ENCODE measurements around the gene ATAD5. TPM values are rescaled to one million over a fixed set of nuclear protein-coding genes. Genes with fewer than 3 reads are reported as not detected.

Gene ATAD5
- total and polyA plus RNA-seq, 2 of the 4 experiments (the other 2 are of a cell fraction) = 1.0 to 1.3 TPM

DNA sequence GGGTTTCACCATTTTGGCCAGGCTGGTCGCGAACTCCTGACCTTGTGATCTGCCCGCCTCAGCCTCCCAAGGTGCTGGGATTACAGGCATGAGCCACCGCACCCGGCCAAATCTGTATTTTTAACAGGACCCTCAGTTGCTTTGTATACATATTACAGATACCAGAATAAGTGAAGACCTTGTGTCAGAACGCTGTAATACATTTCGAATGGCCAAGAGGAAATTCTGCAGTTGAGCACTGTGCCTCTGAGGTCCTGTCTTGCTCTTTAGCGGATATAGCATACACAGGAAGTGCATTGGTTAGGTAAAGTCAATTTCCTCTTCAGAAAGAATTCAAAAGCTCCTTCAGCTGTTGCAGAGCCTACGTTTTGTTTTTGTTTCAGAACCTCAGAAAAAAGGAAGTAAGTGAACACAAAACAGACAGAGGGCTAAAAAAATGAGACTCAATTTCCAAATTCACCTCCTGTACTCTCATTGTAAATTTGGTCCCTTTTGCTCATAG lies 22.9 kb upstream of the ATAD5 start:
- H3K27me3 ChIP-seq (ENCODE audit: control insufficient read depth, insufficient read depth, low read length) = no peaks in the 10 kb centered on the region
- H3K18ac ChIP-seq (ENCODE audit: low read depth, low read length) = no peak overlapping the region
- peaks cover 25 to 59% of the 10 kb centered on the region in 2 experiments for H3K79me1 ChIP-seq (ENCODE audit: low read depth in 1 of 2, low read length in 2 of 2)
- no peak overlapping the region for H2AK9ac ChIP-seq (replicated peaks; ENCODE audit: low read depth, low read length, poor library complexity)
- H3K9ac ChIP-seq (ENCODE audit: low read depth, low read length) = no peak overlapping the region
- dilution Hi-C loops (cut with HindIII; ENCODE audit: low sequenced_read_pairs, unreplicated experiment) (no loop called here), intact Hi-C loops (cut with micrococcal nuclease) (no loop called here), in situ Hi-C loops (cut with MboI; ENCODE audit: low sequenced_read_pairs) (no loop called here)
- no peak overlapping the region for H2AK5ac ChIP-seq (ENCODE audit: low read depth, low read length)
- H3K14ac ChIP-seq (replicated peaks; ENCODE audit: low read depth, low read length) = no peak overlapping the region
- H3K9me1 ChIP-seq (ENCODE audit: insufficient read depth, low read length) = peaks cover 10% of the 10 kb centered on the region; the same call in 1 of the 2 replicates
- BruUV-seq (replicated peaks) = no TSS peak
- H2BK120ac ChIP-seq (ENCODE audit: low read depth, low read length) = no peak overlapping the region
- no peak overlapping the region for H4K91ac ChIP-seq (ENCODE audit: insufficient read depth, low read depth, low read length)
- WGBS, 2 experiments (ENCODE audit: extremely low coverage in 2 of 2, insufficient read length in 1 of 2) = 100% methylated on average over 2 of the region's 9 CpGs; no CpG with 5 or more reads in 1 of the 2 experiments
- H4K20me1 ChIP-seq (ENCODE audit: insufficient read depth, low read length) = peaks cover 5% of the 10 kb centered on the region; the same call in 1 of the 2 replicates
- CTCF ChIA-PET = interaction anchor here (0.7 kb wide), 1 partner anchor 1303 kb away, joined by 3 read pairs; no protein-coding TSS in a partner anchor
- no peak overlapping the region for H3K4ac ChIP-seq (ENCODE audit: low read depth, low read length)
- DNase-seq (no peak), ATAC-seq (ENCODE audit: low read depth) (no peak)
- no peak overlapping the region for H3K23ac ChIP-seq (ENCODE audit: low read depth, low read length)
- H2BK15ac ChIP-seq (ENCODE audit: low read depth, low read length) = no peak overlapping the region
- no peaks in the 10 kb centered on the region for H3K9me3 ChIP-seq (ENCODE audit: control insufficient read depth, insufficient read depth, low read length)
- H3K4me1 ChIP-seq (ENCODE audit: control insufficient read depth, insufficient read depth, low read length) = peaks cover 3% of the 10 kb centered on the region
- no peak overlapping the region for H3K4me2 ChIP-seq (ENCODE audit: low read depth, low read length)
- H3K27ac ChIP-seq (ENCODE audit: insufficient read depth, low read length) = no peak overlapping the region
- no peak overlapping the region for H2BK20ac ChIP-seq (ENCODE audit: low read depth, low read length)
- no peak overlapping the region for H4K8ac ChIP-seq (ENCODE audit: low read depth in 2 of 2, low read length in 2 of 2)
- no peak overlapping the region for H3K4me3 ChIP-seq (ENCODE audit: insufficient read depth, low read depth, low read length)
- no peak overlapping the region for H2BK5ac ChIP-seq (ENCODE audit: low read depth, low read length, poor library complexity, severe bottlenecking)
- H4K5ac ChIP-seq (ENCODE audit: low read depth, low read length) = no peak overlapping the region
- H2AFZ ChIP-seq (replicated peaks; ENCODE audit: low read length, poor library complexity) = no peak overlapping the region
- H3K36me3 ChIP-seq (ENCODE audit: control insufficient read depth, insufficient read depth, low read length) = peaks cover 2% of the 10 kb centered on the region; the same call in 1 of the 2 replicates
- no peak for TF ChIP-seq CHD1 (IDR thresholded peaks at IDR 0.05; ENCODE audit: low read depth, low read length)
- no peak overlapping the region for H3K56ac ChIP-seq (ENCODE audit: extremely low read depth, insufficient read depth, low read length)
- POLR2A ChIA-PET (ENCODE audit: unreplicated experiment) = no interaction called here
